Nephron progenitor cell (in vitro differentiated cells): ENCODE data around the gene CTNNAL1.
"Not testable (repeated sequence)": the region's sequence is repeated elsewhere in the genome, so short reads cannot be mapped to it uniquely, and the experiment has no call there.

ENCODE experiments used
- DNase-seq: peaks from one replicate; pipeline ENCODE4 v3.0.0; 2021
- H3K27ac Mint-ChIP-seq: 2 replicates; pipeline ENCODE4 v1.8.0; 2021; ENCODE audit warnings: mild to moderate bottlenecking, moderate library complexity, mixed read lengths
- H3K27me3 Mint-ChIP-seq: 2 replicates; pipeline ENCODE4 v1.8.0; 2021; ENCODE audit warnings: mild to moderate bottlenecking, low read depth, mixed read lengths; ENCODE audit not compliant: poor library complexity
- H3K36me3 Mint-ChIP-seq: 2 replicates; pipeline ENCODE4 v1.8.0; 2021; ENCODE audit warnings: low read depth, mixed read lengths
- H3K4me1 Mint-ChIP-seq: 2 replicates; pipeline ENCODE4 v1.8.0; 2021; ENCODE audit warnings: mixed read lengths
- H3K4me3 Mint-ChIP-seq: 2 replicates; pipeline ENCODE4 v1.8.0; 2021; ENCODE audit warnings: mild to moderate bottlenecking, moderate library complexity, mixed read lengths
- H3K9me3 Mint-ChIP-seq: 2 replicates; pipeline ENCODE4 v1.8.0; 2021; ENCODE audit warnings: mild to moderate bottlenecking, moderate library complexity, mixed read lengths
- TF ChIP-seq, protein P1 (sequence below): fragments of 200-600 bp; sonication (generic); IDR thresholded peaks from 2 replicates; pipeline ENCODE4 v1.5.0; 2021; ENCODE audit warnings: antibody characterized with exemption

CTNNAL1 gene, protein sequence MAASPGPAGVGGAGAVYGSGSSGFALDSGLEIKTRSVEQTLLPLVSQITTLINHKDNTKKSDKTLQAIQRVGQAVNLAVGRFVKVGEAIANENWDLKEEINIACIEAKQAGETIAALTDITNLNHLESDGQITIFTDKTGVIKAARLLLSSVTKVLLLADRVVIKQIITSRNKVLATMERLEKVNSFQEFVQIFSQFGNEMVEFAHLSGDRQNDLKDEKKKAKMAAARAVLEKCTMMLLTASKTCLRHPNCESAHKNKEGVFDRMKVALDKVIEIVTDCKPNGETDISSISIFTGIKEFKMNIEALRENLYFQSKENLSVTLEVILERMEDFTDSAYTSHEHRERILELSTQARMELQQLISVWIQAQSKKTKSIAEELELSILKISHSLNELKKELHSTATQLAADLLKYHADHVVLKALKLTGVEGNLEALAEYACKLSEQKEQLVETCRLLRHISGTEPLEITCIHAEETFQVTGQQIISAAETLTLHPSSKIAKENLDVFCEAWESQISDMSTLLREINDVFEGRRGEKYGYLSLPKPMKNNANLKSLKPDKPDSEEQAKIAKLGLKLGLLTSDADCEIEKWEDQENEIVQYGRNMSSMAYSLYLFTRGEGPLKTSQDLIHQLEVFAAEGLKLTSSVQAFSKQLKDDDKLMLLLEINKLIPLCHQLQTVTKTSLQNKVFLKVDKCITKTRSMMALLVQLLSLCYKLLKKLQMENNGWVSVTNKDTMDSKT

GRCh38 chr9:109012876-109013678, at the start of gene CTNNAL1:
TSS of gene CTNNAL1 (minus strand) at chr9:109013499. CDS start at chr9:109013442, 57 bp downstream.
- Mint-ChIP-seq H3K27ac (peak within 1 kb of the TSS; percentile 98), H3K4me1 (peaks cover 50% of the 10 kb centered on the region), H3K9me3 (peaks cover 4% of the 10 kb centered on the region), H3K4me3 (peak within 1 kb of the TSS; percentile 98), H3K36me3 (peaks cover 19% of the 10 kb centered on the region), H3K27me3 (no peaks in the 10 kb centered on the region)
- TF ChIP-seq, protein P1, sequence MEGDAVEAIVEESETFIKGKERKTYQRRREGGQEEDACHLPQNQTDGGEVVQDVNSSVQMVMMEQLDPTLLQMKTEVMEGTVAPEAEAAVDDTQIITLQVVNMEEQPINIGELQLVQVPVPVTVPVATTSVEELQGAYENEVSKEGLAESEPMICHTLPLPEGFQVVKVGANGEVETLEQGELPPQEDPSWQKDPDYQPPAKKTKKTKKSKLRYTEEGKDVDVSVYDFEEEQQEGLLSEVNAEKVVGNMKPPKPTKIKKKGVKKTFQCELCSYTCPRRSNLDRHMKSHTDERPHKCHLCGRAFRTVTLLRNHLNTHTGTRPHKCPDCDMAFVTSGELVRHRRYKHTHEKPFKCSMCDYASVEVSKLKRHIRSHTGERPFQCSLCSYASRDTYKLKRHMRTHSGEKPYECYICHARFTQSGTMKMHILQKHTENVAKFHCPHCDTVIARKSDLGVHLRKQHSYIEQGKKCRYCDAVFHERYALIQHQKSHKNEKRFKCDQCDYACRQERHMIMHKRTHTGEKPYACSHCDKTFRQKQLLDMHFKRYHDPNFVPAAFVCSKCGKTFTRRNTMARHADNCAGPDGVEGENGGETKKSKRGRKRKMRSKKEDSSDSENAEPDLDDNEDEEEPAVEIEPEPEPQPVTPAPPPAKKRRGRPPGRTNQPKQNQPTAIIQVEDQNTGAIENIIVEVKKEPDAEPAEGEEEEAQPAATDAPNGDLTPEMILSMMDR: no peak
- peak; percentile 99 for DNase-seq

DNA sequence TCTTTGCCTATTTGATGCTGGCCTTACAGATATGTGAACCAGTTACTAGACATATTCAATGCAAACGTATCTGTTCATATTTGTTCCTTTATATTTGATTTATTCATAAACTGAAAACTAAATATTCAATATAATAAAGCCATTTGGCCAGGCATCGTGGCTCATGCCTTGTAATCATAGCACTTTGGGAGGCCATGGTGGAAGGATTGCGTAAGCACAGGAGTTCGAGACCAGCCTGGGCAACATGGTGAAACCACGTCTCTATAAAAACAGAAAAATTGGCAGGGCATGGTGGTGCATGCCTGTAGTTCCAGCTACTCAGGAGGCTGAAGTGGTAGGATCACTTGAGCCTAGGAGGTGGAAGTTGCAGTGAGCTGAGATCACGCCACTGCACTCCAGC, 49.2 kb upstream of the CTNNAL1 start:
- H3K27me3 Mint-ChIP-seq: no peaks in the 10 kb centered on the region
- DNase-seq: no peak
- no peak overlapping the region for H3K27ac Mint-ChIP-seq
- TF ChIP-seq, protein P1: no peak
- H3K36me3 Mint-ChIP-seq: peaks cover 62% of the 10 kb centered on the region
- H3K4me1 Mint-ChIP-seq: no peaks in the 10 kb centered on the region
- H3K4me3 Mint-ChIP-seq: no peak overlapping the region
- H3K9me3 Mint-ChIP-seq: no peaks in the 10 kb centered on the region

DNA sequence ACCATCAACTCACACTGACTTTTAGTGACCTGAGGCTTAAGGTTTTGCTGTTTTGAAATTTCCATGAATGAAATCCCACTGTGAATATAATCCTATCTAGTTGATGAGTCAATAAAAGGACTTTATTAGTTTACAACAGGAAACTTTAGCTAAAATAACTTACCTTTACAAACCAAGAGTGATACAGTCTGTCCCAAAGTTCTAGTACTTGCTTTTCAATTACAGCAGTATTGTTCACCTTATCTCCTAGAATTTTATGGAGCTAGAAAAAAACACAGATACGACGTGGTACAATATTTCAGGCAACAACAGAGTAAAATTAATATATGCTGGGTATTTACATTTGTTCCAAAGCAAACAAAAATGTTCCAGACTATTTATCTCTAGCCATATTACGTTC, 46.9 kb upstream of the CTNNAL1 start:
- no peak overlapping the region for H3K27ac Mint-ChIP-seq
- no peaks in the 10 kb centered on the region for H3K9me3 Mint-ChIP-seq
- DNase-seq: no peak
- peaks cover 75% of the 10 kb centered on the region for H3K36me3 Mint-ChIP-seq
- H3K4me1 Mint-ChIP-seq: no peaks in the 10 kb centered on the region
- TF ChIP-seq, protein P1: no peak
- H3K4me3 Mint-ChIP-seq: no peak overlapping the region
- no peaks in the 10 kb centered on the region for H3K27me3 Mint-ChIP-seq

GRCh38 chr9:109053121-109053520, 39.8 kb upstream of the CTNNAL1 start:
- not testable (repeated sequence) for H3K27me3 Mint-ChIP-seq, H3K4me1 Mint-ChIP-seq, H3K4me3 Mint-ChIP-seq, H3K9me3 Mint-ChIP-seq, DNase-seq, H3K27ac Mint-ChIP-seq
- H3K36me3 Mint-ChIP-seq: peaks cover 89% of the 10 kb centered on the region

DNA sequence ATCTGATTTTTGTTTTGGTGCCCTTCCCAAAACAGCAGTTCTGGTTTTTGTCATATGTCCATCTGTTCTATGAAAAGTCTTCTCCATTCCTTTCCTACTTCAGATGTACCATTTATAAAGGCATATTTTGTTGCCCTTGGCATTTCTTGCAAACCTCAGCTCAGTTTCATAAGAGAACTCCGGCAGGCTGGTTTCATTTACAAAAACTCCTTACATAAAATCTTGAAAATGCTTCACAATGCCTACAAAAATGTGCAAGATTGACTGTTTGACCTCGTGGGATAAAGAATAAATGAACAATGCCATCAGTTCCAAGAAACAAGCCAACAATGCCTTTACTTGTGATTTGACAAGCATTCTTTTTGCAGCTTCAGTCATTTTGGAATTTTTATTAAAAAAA, 39.1 kb upstream of the CTNNAL1 start:
- Mint-ChIP-seq H3K9me3 (no peaks in the 10 kb centered on the region), H3K27me3 (no peaks in the 10 kb centered on the region), H3K36me3 (peaks cover 86% of the 10 kb centered on the region), H3K4me3 (no peak overlapping the region), H3K4me1 (no peaks in the 10 kb centered on the region), H3K27ac (no peak overlapping the region)
- no peak for DNase-seq
- TF ChIP-seq, protein P1: no peak

DNA sequence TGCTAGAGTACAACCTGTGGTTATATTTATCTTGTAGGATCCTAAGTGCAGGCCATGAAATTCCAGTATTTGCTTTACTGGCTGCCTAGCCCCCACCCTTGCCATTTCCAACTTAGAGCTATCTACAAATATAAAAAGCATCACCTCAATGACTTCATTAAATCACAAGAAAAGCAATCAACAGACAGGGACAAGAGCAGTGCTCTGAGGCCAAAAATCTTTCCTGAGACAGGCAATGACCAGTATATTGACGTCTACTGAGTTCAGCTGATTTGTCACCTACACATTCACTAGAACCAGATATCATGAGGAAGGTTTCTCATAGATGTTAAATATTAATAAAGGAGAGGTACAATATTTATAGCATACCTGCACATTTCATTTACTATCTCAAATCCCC, 38.4 kb upstream of the CTNNAL1 start:
- TF ChIP-seq, protein P1: no peak
- Mint-ChIP-seq H3K4me3 (no peak overlapping the region), H3K27me3 (no peaks in the 10 kb centered on the region), H3K36me3 (peaks cover 85% of the 10 kb centered on the region), H3K9me3 (no peaks in the 10 kb centered on the region), H3K4me1 (no peaks in the 10 kb centered on the region), H3K27ac (no peak overlapping the region)
- no peak for DNase-seq
